ENCODE results near the gene YAP1.
A peak's percentile ranks its signal among the peaks of the same experiment; 100 is the strongest.

Gene YAP1

DNA sequence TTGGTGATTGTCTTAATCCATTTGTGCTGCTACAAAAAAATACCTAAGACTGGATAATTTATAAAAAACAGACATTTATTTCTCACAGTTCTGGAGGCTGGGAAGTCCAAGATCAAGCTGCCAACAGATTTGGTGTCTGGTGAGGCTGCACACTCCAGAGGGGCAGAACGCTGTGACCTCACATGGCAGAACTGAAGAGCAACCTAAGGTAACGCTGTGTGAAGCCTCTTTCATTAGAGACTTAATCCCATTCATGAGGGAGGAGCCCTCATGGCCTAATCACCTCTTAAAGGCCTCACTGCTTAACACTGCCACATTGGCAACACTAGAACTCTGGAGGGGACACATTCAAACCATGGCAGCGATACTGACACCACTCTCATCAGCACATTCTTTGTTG lies 164.4 kb downstream of the YAP1 start:
- TF ChIP-seq POLR2AphosphoS5 (IDR thresholded peaks at IDR 0.05; ENCODE audit: low read depth, low read length): no peak
- no peak for TF ChIP-seq TAF1 (IDR thresholded peaks at IDR 0.05; ENCODE audit: borderline replicate concordance, low read depth, low read length)
- TF ChIP-seq POLR2A (IDR thresholded peaks at IDR 0.05; ENCODE audit: low read depth, low read length): no peak
- DNase-seq (ENCODE audit: insufficient read length) (no peak), FAIRE-seq (no peak)

GRCh38 chr11:102276362-102276761 lies 166.1 kb downstream of the YAP1 start:
- no peak for DNase-seq (ENCODE audit: insufficient read length)
- no peak for FAIRE-seq
- TF ChIP-seq TAF1 (IDR thresholded peaks at IDR 0.05; ENCODE audit: borderline replicate concordance, low read depth, low read length): no peak

DNA sequence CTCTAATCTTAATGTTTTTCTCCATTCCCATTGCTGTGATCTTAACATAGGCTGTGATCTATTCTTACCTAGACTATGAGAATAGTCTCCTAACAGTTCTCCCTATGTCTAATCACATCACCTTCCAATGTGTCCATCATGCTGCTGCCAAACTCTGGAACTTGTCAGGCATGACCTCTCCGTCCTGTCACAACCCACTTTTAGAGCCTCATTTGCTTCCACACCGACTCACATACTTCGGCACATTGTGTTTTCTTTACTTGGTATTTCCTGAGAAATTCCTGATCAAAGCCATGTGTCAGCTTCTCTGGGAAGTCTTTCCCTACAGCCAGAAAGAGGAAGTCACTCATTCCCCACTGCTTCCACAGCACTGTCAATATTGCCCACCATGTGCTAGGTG lies 166.5 kb downstream of the YAP1 start:
- DNase-seq (ENCODE audit: insufficient read length): no peak
- TF ChIP-seq TAF1 (IDR thresholded peaks at IDR 0.05; ENCODE audit: borderline replicate concordance, low read depth, low read length) (no peak), POLR2A (IDR thresholded peaks at IDR 0.05; ENCODE audit: low read depth, low read length) (no peak)
- no peak for FAIRE-seq

- TF ChIP-seq POLR2A (IDR thresholded peaks at IDR 0.05; ENCODE audit: low read depth, low read length): no peak
- no peak for TF ChIP-seq TAF1 (IDR thresholded peaks at IDR 0.05; ENCODE audit: borderline replicate concordance, low read depth, low read length)
- TF ChIP-seq POLR2AphosphoS5 (IDR thresholded peaks at IDR 0.05; ENCODE audit: low read depth, low read length): no peak
- DNase-seq (ENCODE audit: insufficient read length): peak; percentile 19
- FAIRE-seq: peak; percentile 79
Observed at GRCh38 chr11:102279641-102280170, 169.5 kb downstream of the YAP1 start.

GRCh38 chr11:102280245-102280833 lies 170.1 kb downstream of the YAP1 start:
- DNase-seq (ENCODE audit: insufficient read length) (no peak), FAIRE-seq (peak; percentile 53)
- TF ChIP-seq POLR2AphosphoS5 (IDR thresholded peaks at IDR 0.05; ENCODE audit: low read depth, low read length) (no peak), TAF1 (IDR thresholded peaks at IDR 0.05; ENCODE audit: borderline replicate concordance, low read depth, low read length) (no peak), POLR2A (IDR thresholded peaks at IDR 0.05; ENCODE audit: low read depth, low read length) (no peak)

All from GM12892 (cell line).